GM15510 (cell line): ENCODE data around the gene BCS1L.

Source experiments
- POLR2A ChIP-seq: IDR thresholded peaks from 3 replicates; pipeline ENCODE4 v1.6.1; 2011; ENCODE audit warnings: borderline replicate concordance; ENCODE audit not compliant: insufficient read length; ENCODE audit errors: extremely low read depth

Gene BCS1L

GRCh38 chr2:218644721-218645120 lies 14.8 kb upstream of the BCS1L start:
- TF ChIP-seq POLR2A: no peak

GRCh38 chr2:218645126-218645525 lies 14.4 kb upstream of the BCS1L start:
- no peak for TF ChIP-seq POLR2A

GRCh38 chr2:218648088-218648786 lies 11.2 kb upstream of the BCS1L start:
- no peak for TF ChIP-seq POLR2A

GRCh38 chr2:218648787-218649100 lies 10.7 kb upstream of the BCS1L start:
- no peak for TF ChIP-seq POLR2A

- TF ChIP-seq POLR2A: no peak
Observed at GRCh38 chr2:218655751-218656150, 3.7 kb upstream of the BCS1L start.

GRCh38 chr2:218658671-218659257 lies 719 bp upstream of the BCS1L start:
- no peak for TF ChIP-seq POLR2A

GRCh38 chr2:218659988-218660358 lies 490 bp downstream of the BCS1L start:
- TF ChIP-seq POLR2A: no peak

GRCh38 chr2:218662377-218662776 lies 2.9 kb downstream of the BCS1L start:
- TF ChIP-seq POLR2A: no peak

GRCh38 chr2:218662827-218663226 lies 3.3 kb downstream of the BCS1L start:
- no peak for TF ChIP-seq POLR2A

- no peak for TF ChIP-seq POLR2A
Observed at GRCh38 chr2:218663901-218664300, 4.4 kb downstream of the BCS1L start.

GRCh38 chr2:218664653-218665052 lies 5.2 kb downstream of the BCS1L start:
- no peak for TF ChIP-seq POLR2A

GRCh38 chr2:218671097-218671653 lies 11.7 kb downstream of the BCS1L start:
- no peak for TF ChIP-seq POLR2A

GRCh38 chr2:218671654-218672566 lies 12.4 kb downstream of the BCS1L start, which contains the start of the genes RNF25 and STK36:
Gene RNF25, minus strand, starts transcription at chr2:218672002. Its CDS starts 32 bp downstream, at chr2:218671970.
Gene STK36, plus strand, starts transcription at chr2:218672086. Its CDS starts 744 bp downstream, at chr2:218672830.
- TF ChIP-seq POLR2A: peak; percentile 81

- TF ChIP-seq POLR2A: no peak
Observed at GRCh38 chr2:218679119-218679518, 19.6 kb downstream of the BCS1L start.

GRCh38 chr2:218680061-218680460 lies 20.6 kb downstream of the BCS1L start:
- TF ChIP-seq POLR2A: no peak

GRCh38 chr2:218691234-218691633 lies 31.8 kb downstream of the BCS1L start:
- no peak for TF ChIP-seq POLR2A
